HepG2 (cell line): ENCODE measurements around the gene CS.

ENCODE experiments used
- EP300 ChIP-seq, 3 experiments: sonication (generic) in 1 of 3; formaldehyde crosslinking in 1 of 3; IDR thresholded peaks; 2 replicates each; pipeline versions ENCODE4 v1.5.1 to v1.6.1; 2011 to 2020; ENCODE audit warnings: low read depth in 2 of 3, low read length in 2 of 3, borderline replicate concordance in 1 of 3, improper control_type of control experiment in 1 of 3, mild to moderate bottlenecking in 1 of 3, missing genetic modification reagents in 1 of 3, moderate library complexity in 1 of 3
- HNF4G ChIP-seq, 2 experiments: sonication (generic) in 1 of 2; formaldehyde crosslinking in 1 of 2; IDR thresholded peaks; 2 replicates each; pipeline versions ENCODE4 v1.4.0 to v1.6.1; 2011 to 2020; ENCODE audit warnings: borderline replicate concordance in 2 of 2, low read depth in 2 of 2, mild to moderate bottlenecking in 2 of 2, low read length in 1 of 2, missing genetic modification reagents in 1 of 2, moderate library complexity in 1 of 2
- KLF13 ChIP-seq: sonication (generic); formaldehyde crosslinking; IDR thresholded peaks from 2 replicates; pipeline ENCODE4 v1.4.0; 2020; ENCODE audit warnings: mild to moderate bottlenecking, missing genetic modification reagents
- SALL2 ChIP-seq: sonication (generic); formaldehyde crosslinking; IDR thresholded peaks from 2 replicates; pipeline ENCODE4 v1.8.1; 2023; ENCODE audit warnings: mild to moderate bottlenecking, missing genetic modification reagents, inconsistent platforms
- SIN3A ChIP-seq: IDR thresholded peaks from 2 replicates; pipeline ENCODE4 v1.6.1; 2011; ENCODE audit warnings: low read depth, mild to moderate bottlenecking, control low read depth, low read length, borderline replicate concordance
- SRY ChIP-seq: sonication (generic); formaldehyde crosslinking; IDR thresholded peaks from 2 replicates; pipeline ENCODE4 v1.8.0; 2022; ENCODE audit warnings: mild to moderate bottlenecking, missing genetic modification reagents
- THAP7 ChIP-seq: sonication (generic); formaldehyde crosslinking; IDR thresholded peaks from 2 replicates; pipeline ENCODE4 v1.8.1; 2023; ENCODE audit warnings: mild to moderate bottlenecking, missing genetic modification reagents
- ZNF331 ChIP-seq: sonication (generic); formaldehyde crosslinking; IDR thresholded peaks from 2 replicates; pipeline ENCODE4 v1.4.0; 2020; ENCODE audit warnings: missing genetic modification reagents
- ZNF564 ChIP-seq: sonication (generic); formaldehyde crosslinking; IDR thresholded peaks from 2 replicates; pipeline ENCODE4 v1.8.1; 2023; ENCODE audit warnings: mild to moderate bottlenecking, missing genetic modification reagents
- ZNF619 ChIP-seq: sonication (generic); formaldehyde crosslinking; IDR thresholded peaks from 2 replicates; pipeline ENCODE4 v1.4.0; 2020; ENCODE audit warnings: mild to moderate bottlenecking, missing genetic modification reagents
- ZNF660 ChIP-seq: sonication (generic); formaldehyde crosslinking; IDR thresholded peaks from 2 replicates; pipeline ENCODE4 v1.5.1; 2020; ENCODE audit warnings: mild to moderate bottlenecking, low read depth, missing genetic modification reagents, borderline replicate concordance
- TF ChIP-seq, protein P1 (sequence below): IDR thresholded peaks from 2 replicates; pipeline ENCODE4 v1.6.1; 2016

- TF ChIP-seq KLF13 (CRISPR knock-in tag), result no peak
- no peak for TF ChIP-seq THAP7 (CRISPR knock-in tag)
- TF ChIP-seq SALL2 (CRISPR knock-in tag), result no peak
- no peak for TF ChIP-seq SRY (CRISPR knock-in tag)
- no peak for TF ChIP-seq ZNF331
- no peak for TF ChIP-seq EP300 (IDR thresholded peaks at IDR 0.05; ENCODE audit: low read depth in 2 of 2, low read length in 2 of 2)
- TF ChIP-seq EP300 (CRISPR knock-in tag; IDR thresholded peaks at IDR 0.05; ENCODE audit: borderline replicate concordance), result no peak
- TF ChIP-seq ZNF564, result no peak
- no peak for TF ChIP-seq HNF4G (IDR thresholded peaks at IDR 0.05; ENCODE audit: borderline replicate concordance, low read depth, low read length)
- no peak for TF ChIP-seq HNF4G (CRISPR knock-in tag; IDR thresholded peaks at IDR 0.05; ENCODE audit: borderline replicate concordance, low read depth)
- TF ChIP-seq, protein P1, sequence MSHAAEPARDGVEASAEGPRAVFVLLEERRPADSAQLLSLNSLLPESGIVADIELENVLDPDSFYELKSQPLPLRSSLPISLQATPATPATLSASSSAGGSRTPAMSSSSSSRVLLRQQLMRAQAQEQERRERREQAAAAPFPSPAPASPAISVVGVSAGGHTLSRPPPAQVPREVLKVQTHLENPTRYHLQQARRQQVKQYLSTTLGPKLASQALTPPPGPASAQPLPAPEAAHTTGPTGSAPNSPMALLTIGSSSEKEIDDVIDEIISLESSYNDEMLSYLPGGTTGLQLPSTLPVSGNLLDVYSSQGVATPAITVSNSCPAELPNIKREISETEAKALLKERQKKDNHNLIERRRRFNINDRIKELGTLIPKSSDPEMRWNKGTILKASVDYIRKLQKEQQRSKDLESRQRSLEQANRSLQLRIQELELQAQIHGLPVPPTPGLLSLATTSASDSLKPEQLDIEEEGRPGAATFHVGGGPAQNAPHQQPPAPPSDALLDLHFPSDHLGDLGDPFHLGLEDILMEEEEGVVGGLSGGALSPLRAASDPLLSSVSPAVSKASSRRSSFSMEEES (CRISPR knock-in tag), result no peak
- no peak for TF ChIP-seq ZNF660 (CRISPR knock-in tag)
- no peak for TF ChIP-seq SIN3A
- no peak for TF ChIP-seq ZNF619 (CRISPR knock-in tag)
Observed at GRCh38 chr12:56236985-56237384, 63.1 kb downstream of the CS start.
